ENCODE results near the gene CTXND1.

DNA sequence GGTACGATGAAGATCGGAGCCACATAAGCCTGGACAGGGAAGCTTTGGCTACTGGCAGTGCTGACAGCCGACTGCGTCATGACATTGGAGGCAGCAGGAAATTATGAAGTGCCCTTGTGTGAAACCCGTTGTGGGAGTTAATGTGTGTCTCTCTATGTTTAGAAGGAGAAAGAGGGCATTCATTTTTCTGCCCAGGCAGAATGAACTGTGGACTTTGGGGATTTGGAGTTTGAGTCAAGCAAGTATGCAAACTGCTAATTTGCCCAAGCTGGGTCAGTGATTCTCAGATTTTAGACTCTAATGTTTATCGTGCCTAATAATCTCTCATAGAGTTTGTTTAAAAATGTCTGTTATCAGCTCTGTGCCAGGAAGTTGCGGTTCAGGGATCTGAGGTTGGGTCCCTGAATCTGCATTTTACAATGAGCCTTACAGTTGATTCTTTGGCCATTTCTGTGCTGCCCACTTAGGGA, 5.6 kb downstream of the CTXND1 start:
- TF ChIP-seq JUN (IDR thresholded peaks at IDR 0.05; ENCODE audit: low read depth, low read length) (no peak), NRF1 (IDR thresholded peaks at IDR 0.05; ENCODE audit: low read depth, low read length) (no peak), POLR2A (IDR thresholded peaks at IDR 0.05; ENCODE audit: control extremely low read depth in 1 of 2, low read depth in 2 of 2, low read length in 2 of 2) (no peak)
- TF ChIP-seq, protein P1, sequence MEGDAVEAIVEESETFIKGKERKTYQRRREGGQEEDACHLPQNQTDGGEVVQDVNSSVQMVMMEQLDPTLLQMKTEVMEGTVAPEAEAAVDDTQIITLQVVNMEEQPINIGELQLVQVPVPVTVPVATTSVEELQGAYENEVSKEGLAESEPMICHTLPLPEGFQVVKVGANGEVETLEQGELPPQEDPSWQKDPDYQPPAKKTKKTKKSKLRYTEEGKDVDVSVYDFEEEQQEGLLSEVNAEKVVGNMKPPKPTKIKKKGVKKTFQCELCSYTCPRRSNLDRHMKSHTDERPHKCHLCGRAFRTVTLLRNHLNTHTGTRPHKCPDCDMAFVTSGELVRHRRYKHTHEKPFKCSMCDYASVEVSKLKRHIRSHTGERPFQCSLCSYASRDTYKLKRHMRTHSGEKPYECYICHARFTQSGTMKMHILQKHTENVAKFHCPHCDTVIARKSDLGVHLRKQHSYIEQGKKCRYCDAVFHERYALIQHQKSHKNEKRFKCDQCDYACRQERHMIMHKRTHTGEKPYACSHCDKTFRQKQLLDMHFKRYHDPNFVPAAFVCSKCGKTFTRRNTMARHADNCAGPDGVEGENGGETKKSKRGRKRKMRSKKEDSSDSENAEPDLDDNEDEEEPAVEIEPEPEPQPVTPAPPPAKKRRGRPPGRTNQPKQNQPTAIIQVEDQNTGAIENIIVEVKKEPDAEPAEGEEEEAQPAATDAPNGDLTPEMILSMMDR (IDR thresholded peaks at IDR 0.05; ENCODE audit: control extremely low read depth in 1 of 3, insufficient read depth in 1 of 3, low read depth in 1 of 3, low read length in 3 of 3) = no peak

Measured in H1 (cell line).